Effector memory CD8-positive, alpha-beta T cell (primary cell): ENCODE data around the gene LAMA3.

Experiments used
- ATAC-seq: fragments of 150-1000 bp; cut with Tn5 transposase; replicated peaks from 2 replicates; pipeline ENCODE4 v1.10.0; 2021; ENCODE audit warnings: mild to moderate bottlenecking, moderate library complexity
- DNase-seq, 3 experiments: peaks; one replicate each; pipeline ENCODE4 v3.0.0; 2021
- H3K27ac Mint-ChIP-seq, 2 donors: one replicate each; pipeline ENCODE4 v1.8.0; 2022; ENCODE audit warnings: mild to moderate bottlenecking in 2 of 2, mixed read lengths in 2 of 2, moderate library complexity in 2 of 2
- H3K27me3 Mint-ChIP-seq, 2 donors: one replicate each; pipeline ENCODE4 v1.8.0; 2022; ENCODE audit warnings: mixed read lengths in 2 of 2
- H3K36me3 Mint-ChIP-seq: one replicate; pipeline ENCODE4 v1.8.0; 2022; ENCODE audit warnings: mild to moderate bottlenecking, moderate library complexity, mixed read lengths; ENCODE audit not compliant: insufficient read depth
- H3K4me1 Mint-ChIP-seq, 2 donors: one replicate each; pipeline ENCODE4 v1.8.0; 2022; ENCODE audit warnings: low read depth in 2 of 2, mixed read lengths in 2 of 2
- H3K4me3 Mint-ChIP-seq, 2 donors: one replicate each; pipeline ENCODE4 v1.8.0; 2022; ENCODE audit warnings: mild to moderate bottlenecking in 2 of 2, mixed read lengths in 2 of 2, moderate library complexity in 2 of 2
- H3K9me3 Mint-ChIP-seq, 2 donors: one replicate each; pipeline ENCODE4 v1.8.0; 2022; ENCODE audit warnings: mixed read lengths in 2 of 2

Gene LAMA3

GRCh38 chr18:23757437-23757733, 68.1 kb downstream of the LAMA3 start:
- no peak for DNase-seq
- Mint-ChIP-seq H3K36me3 (no peaks in the 10 kb centered on the region), H3K27me3 (peaks cover 14 to 22% of the 10 kb centered on the region in 2 donors), H3K4me1 (no peaks in the 10 kb centered on the region), H3K9me3 (no peaks in the 10 kb centered on the region), H3K4me3 (no peak overlapping the region), H3K27ac (no peak overlapping the region)
- ATAC-seq = no peak

- H3K4me1 Mint-ChIP-seq = no peaks in the 10 kb centered on the region
- H3K27ac Mint-ChIP-seq = no peak overlapping the region
- no peaks in the 10 kb centered on the region for H3K9me3 Mint-ChIP-seq
- ATAC-seq (no peak), DNase-seq (no peak)
- peaks cover 14 to 26% of the 10 kb centered on the region in 2 donors for H3K27me3 Mint-ChIP-seq
- no peak overlapping the region for H3K4me3 Mint-ChIP-seq
- no peaks in the 10 kb centered on the region for H3K36me3 Mint-ChIP-seq
These were observed 69.0 kb downstream of the LAMA3 start for GRCh38 chr18:23758281-23758680.

GRCh38 chr18:23761941-23762340, 72.7 kb downstream of the LAMA3 start:
- H3K36me3 Mint-ChIP-seq = no peaks in the 10 kb centered on the region
- H3K4me1 Mint-ChIP-seq = no peaks in the 10 kb centered on the region
- ATAC-seq (no peak), DNase-seq (no peak)
- no peak overlapping the region for H3K4me3 Mint-ChIP-seq
- no peak overlapping the region for H3K27ac Mint-ChIP-seq
- peaks cover 33 to 36% of the 10 kb centered on the region in 2 donors for H3K27me3 Mint-ChIP-seq
- no peaks in the 10 kb centered on the region for H3K9me3 Mint-ChIP-seq

- Mint-ChIP-seq H3K27me3 (peaks cover 36% of the 10 kb centered on the region in 2 donors), H3K9me3 (peaks cover 0 to 2% of the 10 kb centered on the region in 2 donors), H3K27ac (no peak overlapping the region), H3K4me1 (no peaks in the 10 kb centered on the region), H3K4me3 (no peak overlapping the region), H3K36me3 (no peaks in the 10 kb centered on the region)
- no peak for ATAC-seq
- no peak for DNase-seq
These were observed 74.1 kb downstream of the LAMA3 start for GRCh38 chr18:23763343-23763742.

- Mint-ChIP-seq H3K36me3 (no peaks in the 10 kb centered on the region), H3K4me3 (no peak overlapping the region), H3K27me3 (peaks cover 43 to 45% of the 10 kb centered on the region in 2 donors), H3K4me1 (no peaks in the 10 kb centered on the region), H3K27ac (no peak overlapping the region), H3K9me3 (peaks cover 3 to 7% of the 10 kb centered on the region in 2 donors)
- DNase-seq = no peak
- no peak for ATAC-seq
These were observed 76.7 kb downstream of the LAMA3 start for GRCh38 chr18:23765931-23766330.

GRCh38 chr18:23772327-23773024, 83.2 kb downstream of the LAMA3 start:
- no peak overlapping the region for H3K27ac Mint-ChIP-seq
- no peaks in the 10 kb centered on the region for H3K4me1 Mint-ChIP-seq
- no peak for ATAC-seq
- H3K36me3 Mint-ChIP-seq = no peaks in the 10 kb centered on the region
- no peak overlapping the region for H3K4me3 Mint-ChIP-seq
- peaks cover 22 to 27% of the 10 kb centered on the region in 2 donors for H3K27me3 Mint-ChIP-seq
- peaks cover 3 to 7% of the 10 kb centered on the region in 2 donors for H3K9me3 Mint-ChIP-seq
- no peak for DNase-seq

- Mint-ChIP-seq H3K27ac (no peak overlapping the region), H3K9me3 (no peaks in the 10 kb centered on the region)
These were observed 87.1 kb downstream of the LAMA3 start for GRCh38 chr18:23776306-23776705.

GRCh38 chr18:23778828-23779227, 89.6 kb downstream of the LAMA3 start:
- H3K27me3 Mint-ChIP-seq = peaks cover 18 to 21% of the 10 kb centered on the region in 2 donors
- no peak overlapping the region for H3K4me3 Mint-ChIP-seq
- no peaks in the 10 kb centered on the region for H3K4me1 Mint-ChIP-seq
- DNase-seq = no peak
- no peak overlapping the region for H3K27ac Mint-ChIP-seq
- H3K36me3 Mint-ChIP-seq = no peaks in the 10 kb centered on the region
- H3K9me3 Mint-ChIP-seq = no peaks in the 10 kb centered on the region
- no peak for ATAC-seq

More at GRCh38 chr18:23776306-23776705, 87.1 kb downstream of the LAMA3 start:
- H3K4me3 Mint-ChIP-seq = no peak overlapping the region
- H3K27me3 Mint-ChIP-seq = peaks cover 11 to 14% of the 10 kb centered on the region in 2 donors
- H3K4me1 Mint-ChIP-seq = no peaks in the 10 kb centered on the region
- no peaks in the 10 kb centered on the region for H3K36me3 Mint-ChIP-seq
- ATAC-seq (no peak), DNase-seq (no peak)

GRCh38 chr18:23779696-23780303, 90.5 kb downstream of the LAMA3 start:
- H3K4me1 Mint-ChIP-seq = no peaks in the 10 kb centered on the region
- ATAC-seq (no peak), DNase-seq (no peak)
- no peaks in the 10 kb centered on the region for H3K36me3 Mint-ChIP-seq
- no peak overlapping the region for H3K4me3 Mint-ChIP-seq
- no peak overlapping the region for H3K27ac Mint-ChIP-seq
- H3K9me3 Mint-ChIP-seq = no peaks in the 10 kb centered on the region
- peaks cover 21 to 25% of the 10 kb centered on the region in 2 donors for H3K27me3 Mint-ChIP-seq

- no peaks in the 10 kb centered on the region for H3K4me1 Mint-ChIP-seq
- ATAC-seq = no peak
- no peak for DNase-seq
- H3K4me3 Mint-ChIP-seq = no peak overlapping the region
- H3K9me3 Mint-ChIP-seq = no peaks in the 10 kb centered on the region
- H3K27me3 Mint-ChIP-seq = peaks cover 31 to 32% of the 10 kb centered on the region in 2 donors
- no peak overlapping the region for H3K27ac Mint-ChIP-seq
- H3K36me3 Mint-ChIP-seq = no peaks in the 10 kb centered on the region
These were observed 95.6 kb downstream of the LAMA3 start for GRCh38 chr18:23784832-23785245.

- DNase-seq = no peak
- H3K36me3 Mint-ChIP-seq = no peaks in the 10 kb centered on the region
- no peak for ATAC-seq
- no peak overlapping the region for H3K4me3 Mint-ChIP-seq
- peaks cover 2 to 11% of the 10 kb centered on the region in 2 donors for H3K27me3 Mint-ChIP-seq
- H3K27ac Mint-ChIP-seq = no peak overlapping the region
- H3K9me3 Mint-ChIP-seq = no peaks in the 10 kb centered on the region
- no peaks in the 10 kb centered on the region for H3K4me1 Mint-ChIP-seq
These were observed 103.8 kb downstream of the LAMA3 start for GRCh38 chr18:23793051-23793450.

GRCh38 chr18:23793985-23794867, 105.0 kb downstream of the LAMA3 start:
- Mint-ChIP-seq H3K36me3 (no peaks in the 10 kb centered on the region), H3K4me3 (no peak overlapping the region), H3K27ac (no peak overlapping the region), H3K9me3 (no peaks in the 10 kb centered on the region), H3K4me1 (no peaks in the 10 kb centered on the region), H3K27me3 (peaks cover 9 to 21% of the 10 kb centered on the region in 2 donors)
- DNase-seq = no peak
- ATAC-seq = no peak

- Mint-ChIP-seq H3K27me3 (peaks cover 28 to 32% of the 10 kb centered on the region in 2 donors), H3K4me1 (no peaks in the 10 kb centered on the region), H3K9me3 (no peaks in the 10 kb centered on the region), H3K27ac (no peak overlapping the region), H3K4me3 (no peak overlapping the region), H3K36me3 (no peaks in the 10 kb centered on the region)
- DNase-seq (no peak), ATAC-seq (no peak)
These were observed 109.0 kb downstream of the LAMA3 start for GRCh38 chr18:23798249-23798648.
